Thyroid gland (tissue), 4 donors: ENCODE measurements around the gene AKAP12. TPM values are rescaled to one million over a fixed set of nuclear protein-coding genes. Genes with fewer than 3 reads are reported as not detected.

Source experiments
- DNase-seq, 2 donors: peaks; one replicate each; pipeline ENCODE4 v3.0.0-alpha.2; 2019
- H3K27ac ChIP-seq, 3 donors: fragments of 200-600 bp; sonication (generic); 1 replicate in 2 of 3; 2 replicates in 1 of 3; pipeline ENCODE4 v1.5.1; 2016 to 2019; ENCODE audit warnings: mild to moderate bottlenecking in 1 of 3, moderate library complexity in 1 of 3
- H3K27me3 ChIP-seq: fragments of 200-600 bp; sonication (generic); one replicate; pipeline ENCODE4 v1.5.1; 2019
- H3K36me3 ChIP-seq, 2 donors: fragments of 200-600 bp; sonication (generic); one replicate each; pipeline ENCODE4 v1.5.1; 2016 to 2019
- H3K4me1 ChIP-seq, 2 donors: fragments of 200-600 bp; sonication (generic); one replicate each; pipeline ENCODE4 v1.5.1; 2017 to 2019
- H3K4me3 ChIP-seq, 3 donors: fragments of 200-600 bp; sonication (generic); replicated peaks in 1 of 3; 1 replicate in 2 of 3; 2 replicates in 1 of 3; pipeline ENCODE4 v1.5.1; 2016; ENCODE audit warnings: mild to moderate bottlenecking in 1 of 3
- H3K9me3 ChIP-seq: fragments of 200-600 bp; sonication (generic); one replicate; pipeline ENCODE4 v1.5.1; 2017
- CTCF ChIP-seq, 6 experiments: fragments of 200-600 bp in 3 of 6; fragments of 450-650 bp in 3 of 6; sonication (generic) in 3 of 6; IDR thresholded peaks; one replicate each; pipeline ENCODE4 v1.5.1; 2016 to 2019; ENCODE audit warnings: antibody characterized with exemption in 6 of 6, mild to moderate bottlenecking in 2 of 6, inconsistent platforms in 1 of 6, moderate library complexity in 1 of 6
- POLR2A ChIP-seq, 2 donors: fragments of 450-650 bp; IDR thresholded peaks; one replicate each; pipeline ENCODE4 v1.6.1; 2017; ENCODE audit warnings: antibody characterized with exemption in 2 of 2, mild to moderate bottlenecking in 2 of 2, moderate library complexity in 1 of 2
- WGBS, 2 donors: methylation state at CpG; one replicate each; pipeline ENCODE4 v1.1.5; 2017; 5-methylcytosine and 5-hydroxymethylcytosine counted together
- intact Hi-C: fragments of 100-400 bp; cut with DNase I; formaldehyde crosslinking; loops from one replicate; pipeline ENCODE4 v1.15.1; 2023
- total RNA-seq, 4 donors: library from RNA; depleted of rRNA; stranded (reverse); fragments of >200 nt; gene quantifications; one replicate each; pipeline ENCODE4 v1.2.3, GENCODE V29; 2016

The AKAP12 gene
- total RNA-seq, 4 donors from 2014 or later: 50.7 to 108 (median 79.4) TPM

GRCh38 chr6:151233731-151234130 lies 6.0 kb upstream of the AKAP12 start:
- H3K27me3 ChIP-seq: no peaks in the 10 kb centered on the region
- intact Hi-C loops: no loop called here
- H3K36me3 ChIP-seq: no peaks in the 10 kb centered on the region
- no peak for DNase-seq
- no peak overlapping the region for H3K27ac ChIP-seq
- H3K4me3 ChIP-seq: no peak overlapping the region
- no peak for TF ChIP-seq CTCF (IDR thresholded peaks at IDR 0.05)
- no peak for TF ChIP-seq POLR2A (IDR thresholded peaks at IDR 0.05)
- 94 to 96% methylated on average over 7 of the region's 7 CpGs for whole genome bisulfite sequencing, 2 donors
- H3K9me3 ChIP-seq: no peaks in the 10 kb centered on the region
- H3K4me1 ChIP-seq: no peaks in the 10 kb centered on the region

DNA sequence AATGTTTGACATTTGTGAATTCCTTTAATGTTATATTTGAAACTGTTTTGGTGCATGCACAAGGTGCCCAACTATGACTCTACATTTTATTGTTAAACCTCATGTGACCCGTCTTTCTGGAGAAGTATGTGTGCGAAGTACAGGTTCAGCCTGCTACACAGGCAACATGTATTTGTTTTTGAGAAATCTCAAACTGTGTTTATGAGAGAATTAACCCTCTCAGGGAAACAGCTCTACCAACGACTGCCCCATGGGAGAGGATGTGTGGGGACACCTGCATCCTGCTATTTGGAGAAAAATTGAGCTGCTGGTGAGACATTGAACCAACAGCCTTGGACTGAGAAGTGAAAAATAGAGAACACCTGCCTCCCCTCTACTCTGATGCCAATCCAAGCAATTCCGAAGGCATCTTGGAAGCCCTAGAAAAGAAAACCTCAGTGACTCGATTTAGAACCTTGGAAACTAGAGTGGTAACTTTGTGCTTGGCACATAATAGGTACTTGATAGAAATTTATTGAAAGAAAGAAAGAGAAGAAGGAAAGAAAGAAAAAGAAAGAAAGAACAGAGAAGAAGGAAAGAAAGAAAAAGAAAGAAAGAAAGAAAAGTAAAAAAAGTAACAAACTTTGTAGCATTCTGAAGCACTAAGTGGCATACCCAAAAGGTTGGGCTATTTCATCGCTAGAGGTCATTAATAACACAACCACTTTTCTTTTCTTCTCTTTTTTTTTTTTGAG lies 2.9 kb upstream of the AKAP12 start:
- Histone ChIP-seq H3K27ac (no peak overlapping the region), H3K9me3 (no peaks in the 10 kb centered on the region), H3K36me3 (no peaks in the 10 kb centered on the region), H3K27me3 (no peaks in the 10 kb centered on the region), H3K4me3 (no peak overlapping the region), H3K4me1 (peaks cover 0 to 5% of the 10 kb centered on the region in 2 donors)
- intact Hi-C loops: no loop called here
- DNase-seq: no peak
- WGBS, 2 donors: 86 to 92% methylated on average over 6 of the region's 6 CpGs
- TF ChIP-seq CTCF (IDR thresholded peaks at IDR 0.05) (no peak), POLR2A (IDR thresholded peaks at IDR 0.05) (no peak)

DNA sequence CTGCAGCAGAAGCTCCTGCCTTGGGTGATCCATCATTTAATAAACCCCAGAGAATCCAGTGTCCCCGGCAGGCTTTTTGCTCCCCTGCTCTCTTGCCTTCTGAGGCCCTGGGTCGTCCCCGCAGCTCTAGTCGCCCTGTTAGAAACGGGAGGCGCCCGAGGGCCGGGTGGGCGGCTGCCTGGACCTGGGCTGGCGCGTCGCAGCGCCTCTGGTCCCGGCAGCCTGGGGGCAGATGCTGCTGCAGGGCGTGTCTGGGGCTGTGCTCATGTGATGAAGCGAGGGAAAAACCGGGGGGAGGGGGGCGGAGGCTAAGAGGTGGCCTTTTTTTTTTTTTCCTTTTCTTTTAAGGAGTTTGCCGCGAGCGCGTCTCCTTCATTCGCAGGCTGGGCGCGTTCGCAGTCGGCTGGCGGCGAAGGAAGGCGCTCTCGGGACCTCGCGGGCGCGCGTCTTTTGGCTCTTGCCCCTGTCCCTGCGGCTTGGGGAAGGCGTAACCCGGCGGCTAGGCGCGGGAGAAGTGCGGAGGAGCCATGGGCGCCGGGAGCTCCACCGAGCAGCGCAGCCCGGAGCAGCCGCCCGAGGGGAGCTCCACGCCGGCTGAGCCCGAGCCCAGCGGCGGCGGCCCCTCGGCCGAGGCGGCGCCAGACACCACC lies 394 bp downstream of the AKAP12 start:
- no peaks in the 10 kb centered on the region for H3K27me3 ChIP-seq
- no peaks in the 10 kb centered on the region for H3K36me3 ChIP-seq
- intact Hi-C loops: loop anchor here (5.0 to 10.0 kb wide), 2 partner anchors 82 to 225 kb away; no protein-coding TSS in a partner anchor
- H3K9me3 ChIP-seq: no peaks in the 10 kb centered on the region
- DNase-seq: peak; percentile 82 to 83
- H3K4me1 ChIP-seq: peaks cover 15 to 20% of the 10 kb centered on the region in 2 donors
- peak in 1 of 2 donors; percentile 51 for TF ChIP-seq POLR2A (IDR thresholded peaks at IDR 0.05)
- no peak for TF ChIP-seq CTCF (IDR thresholded peaks at IDR 0.05)
- peak overlapping the region; percentile 57 to 80 (median 72) for H3K4me3 ChIP-seq
- peak overlapping the region; percentile 66 to 85 (median 76) for H3K27ac ChIP-seq
- 1% methylated on average over 28 to 39 of the region's 60 CpGs for WGBS, 2 donors

DNA sequence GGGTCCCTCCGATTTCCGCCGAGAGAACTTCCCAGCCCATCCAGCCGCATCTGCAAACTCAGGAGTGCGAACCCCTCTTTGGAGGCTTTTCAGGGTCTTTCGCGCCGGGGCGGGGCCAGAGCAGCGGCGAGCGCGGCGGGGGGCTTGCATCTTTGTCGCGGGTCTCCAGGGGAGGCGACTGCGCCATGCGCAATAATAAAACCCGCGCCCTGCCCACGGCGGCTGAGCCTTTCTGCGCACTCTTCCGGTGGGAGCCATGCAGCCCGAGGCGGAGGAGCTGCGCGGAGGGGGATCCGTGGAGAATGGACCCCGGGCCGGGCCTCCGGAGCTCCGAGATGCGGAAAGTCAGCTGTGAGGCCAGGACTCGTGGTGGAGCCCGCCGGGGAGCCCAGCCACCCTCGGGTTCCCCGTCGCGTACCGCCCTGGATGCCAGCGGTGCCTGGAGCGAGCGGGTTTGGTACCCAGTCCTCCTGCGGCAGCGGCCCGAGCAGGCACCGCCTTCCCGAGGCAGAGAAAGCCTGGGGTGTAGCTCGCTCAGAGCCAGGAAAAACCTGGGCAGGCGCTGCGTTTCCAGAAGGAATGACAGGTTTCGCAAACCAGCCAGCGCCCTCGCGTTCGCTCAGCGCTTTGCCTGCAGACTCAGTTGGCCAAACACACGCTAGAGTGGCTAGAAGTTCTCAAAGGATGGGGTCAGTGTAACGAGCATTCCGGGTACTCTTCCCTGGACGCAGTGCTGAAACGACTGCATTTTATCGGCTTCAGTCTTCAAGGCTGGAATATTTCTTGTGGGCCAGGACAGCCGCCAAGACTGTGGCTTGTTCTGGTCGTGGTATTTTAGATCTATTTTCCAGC lies 1.2 kb downstream of the AKAP12 start:
- Histone ChIP-seq H3K27ac (peak overlapping the region; percentile 66 to 85 (median 76)), H3K9me3 (no peaks in the 10 kb centered on the region), H3K27me3 (no peaks in the 10 kb centered on the region), H3K36me3 (no peaks in the 10 kb centered on the region), H3K4me1 (peaks cover 15 to 20% of the 10 kb centered on the region in 2 donors), H3K4me3 (peak overlapping the region; percentile 57 to 80 (median 72))
- whole genome bisulfite sequencing, 2 donors: 1 to 3% methylated on average over 23 to 44 of the region's 68 CpGs
- DNase-seq: peak; percentile 66 to 73
- intact Hi-C loops: loop anchor here (5.0 to 10.0 kb wide), 2 partner anchors 81 to 226 kb away; no protein-coding TSS in a partner anchor
- peak in 1 of 6 experiments; percentile 16 for TF ChIP-seq CTCF (IDR thresholded peaks at IDR 0.05)
- peak; percentile 2 to 55 for TF ChIP-seq POLR2A (IDR thresholded peaks at IDR 0.05)
